AG10803 (cell line): ENCODE results near the gene EXOSC9.
A peak's percentile ranks its signal among the peaks of the same experiment; 100 is the strongest.

Source experiments
- DNase-seq: peaks from one replicate; pipeline ENCODE4 v3.0.0; 2010; ENCODE audit warnings: low read depth
- H3K4me3 ChIP-seq: 2 replicates; pipeline ENCODE4 v1.5.1; 2011; ENCODE audit warnings: mild to moderate bottlenecking, low read length, control low read depth
- CTCF ChIP-seq: conservative IDR thresholded peaks from 2 replicates; pipeline ENCODE4 v1.5.1; 2011; ENCODE audit warnings: mild to moderate bottlenecking, low read length, control low read depth, inconsistent platforms

Gene EXOSC9

GRCh38 chr4:121799208-121799823 is 1.8 kb upstream of the EXOSC9 start:
- DNase-seq = no peak
- no peak overlapping the region for H3K4me3 ChIP-seq
- no peak for TF ChIP-seq CTCF

- no peak for DNase-seq
- no peak overlapping the region for H3K4me3 ChIP-seq
- TF ChIP-seq CTCF = no peak
These were observed 1.1 kb upstream of the EXOSC9 start for GRCh38 chr4:121799867-121800501.

GRCh38 chr4:121800638-121800960 is 524 bp upstream of the EXOSC9 start:
- H3K4me3 ChIP-seq = peak overlapping the region; percentile 98
- no peak for DNase-seq
- TF ChIP-seq CTCF = no peak

- H3K4me3 ChIP-seq = peak overlapping the region; percentile 98
- TF ChIP-seq CTCF = no peak
- no peak for DNase-seq
These were observed 572 bp downstream of the EXOSC9 start for GRCh38 chr4:121801715-121802075.

GRCh38 chr4:121806411-121806810 is 5.3 kb downstream of the EXOSC9 start:
- no peak overlapping the region for H3K4me3 ChIP-seq
- DNase-seq = no peak
- TF ChIP-seq CTCF = no peak

GRCh38 chr4:121811122-121811521 is 10.0 kb downstream of the EXOSC9 start:
- no peak for DNase-seq
- TF ChIP-seq CTCF = no peak
- no peak overlapping the region for H3K4me3 ChIP-seq

- peak; percentile 55 for DNase-seq
- TF ChIP-seq CTCF = no peak
These were observed 13.6 kb downstream of the EXOSC9 start for GRCh38 chr4:121814756-121815155.

More at GRCh38 chr4:121814756-121815155, 13.6 kb downstream of the EXOSC9 start:
- no peak overlapping the region for H3K4me3 ChIP-seq
